ENCODE data around the gene NTNG2.

The NTNG2 gene

GRCh38 chr9:132171702-132172101 is 9.8 kb downstream of the NTNG2 start:
- no peak for DNase-seq (ENCODE audit: low read depth, low spot score)

- no peak for DNase-seq (ENCODE audit: low read depth, low spot score)
Observed at GRCh38 chr9:132172185-132172584, 10.3 kb downstream of the NTNG2 start.

- no peak for DNase-seq (ENCODE audit: low read depth, low spot score)
Observed at GRCh38 chr9:132175431-132175830, 13.6 kb downstream of the NTNG2 start.

- DNase-seq (ENCODE audit: low read depth, low spot score): no peak
Observed at GRCh38 chr9:132176338-132176737, 14.5 kb downstream of the NTNG2 start.

GRCh38 chr9:132181796-132182313 is 20.0 kb downstream of the NTNG2 start:
- DNase-seq (ENCODE audit: low read depth, low spot score): no peak

- DNase-seq (ENCODE audit: low read depth, low spot score): no peak
Observed at GRCh38 chr9:132182314-132183091, 20.6 kb downstream of the NTNG2 start.

GRCh38 chr9:132183134-132183533 is 21.3 kb downstream of the NTNG2 start:
- DNase-seq (ENCODE audit: low read depth, low spot score): no peak

- DNase-seq (ENCODE audit: low read depth, low spot score): no peak
Observed at GRCh38 chr9:132183715-132184114, 21.9 kb downstream of the NTNG2 start.

GRCh38 chr9:132184124-132184523 is 22.3 kb downstream of the NTNG2 start:
- DNase-seq (ENCODE audit: low read depth, low spot score): no peak

- DNase-seq (ENCODE audit: low read depth, low spot score): no peak
Observed at GRCh38 chr9:132185073-132186009, 23.5 kb downstream of the NTNG2 start.

GRCh38 chr9:132187121-132187620 is 25.3 kb downstream of the NTNG2 start:
- DNase-seq (ENCODE audit: low read depth, low spot score): no peak

- DNase-seq (ENCODE audit: low read depth, low spot score): no peak
Observed at GRCh38 chr9:132190966-132191365, 29.1 kb downstream of the NTNG2 start.

GRCh38 chr9:132192728-132193127 is 30.9 kb downstream of the NTNG2 start:
- DNase-seq (ENCODE audit: low read depth, low spot score): no peak

- no peak for DNase-seq (ENCODE audit: low read depth, low spot score)
Observed at GRCh38 chr9:132193227-132194124, 31.6 kb downstream of the NTNG2 start.

GRCh38 chr9:132194508-132194907 is 32.6 kb downstream of the NTNG2 start:
- DNase-seq (ENCODE audit: low read depth, low spot score): no peak

- no peak for DNase-seq (ENCODE audit: low read depth, low spot score)
Observed at GRCh38 chr9:132197315-132197714, 35.5 kb downstream of the NTNG2 start.

GRCh38 chr9:132197856-132198550 is 36.1 kb downstream of the NTNG2 start:
- no peak for DNase-seq (ENCODE audit: low read depth, low spot score)

- no peak for DNase-seq (ENCODE audit: low read depth, low spot score)
Observed at GRCh38 chr9:132199056-132199455, 37.2 kb downstream of the NTNG2 start.

GRCh38 chr9:132200706-132201105 is 38.8 kb downstream of the NTNG2 start:
- no peak for DNase-seq (ENCODE audit: low read depth, low spot score)

GRCh38 chr9:132201139-132201538 is 39.3 kb downstream of the NTNG2 start:
- no peak for DNase-seq (ENCODE audit: low read depth, low spot score)
